HG03060 (cell line): ENCODE measurements around the gene RUNX1.

ENCODE experiments used
- ATAC-seq: cut with Tn5 transposase; IDR thresholded peaks from one replicate; pipeline ENCODE4 v1.9.1; 2021; ENCODE audit warnings: low read depth, moderate number of reproducible peaks; ENCODE audit not compliant: unreplicated experiment

Gene RUNX1

DNA sequence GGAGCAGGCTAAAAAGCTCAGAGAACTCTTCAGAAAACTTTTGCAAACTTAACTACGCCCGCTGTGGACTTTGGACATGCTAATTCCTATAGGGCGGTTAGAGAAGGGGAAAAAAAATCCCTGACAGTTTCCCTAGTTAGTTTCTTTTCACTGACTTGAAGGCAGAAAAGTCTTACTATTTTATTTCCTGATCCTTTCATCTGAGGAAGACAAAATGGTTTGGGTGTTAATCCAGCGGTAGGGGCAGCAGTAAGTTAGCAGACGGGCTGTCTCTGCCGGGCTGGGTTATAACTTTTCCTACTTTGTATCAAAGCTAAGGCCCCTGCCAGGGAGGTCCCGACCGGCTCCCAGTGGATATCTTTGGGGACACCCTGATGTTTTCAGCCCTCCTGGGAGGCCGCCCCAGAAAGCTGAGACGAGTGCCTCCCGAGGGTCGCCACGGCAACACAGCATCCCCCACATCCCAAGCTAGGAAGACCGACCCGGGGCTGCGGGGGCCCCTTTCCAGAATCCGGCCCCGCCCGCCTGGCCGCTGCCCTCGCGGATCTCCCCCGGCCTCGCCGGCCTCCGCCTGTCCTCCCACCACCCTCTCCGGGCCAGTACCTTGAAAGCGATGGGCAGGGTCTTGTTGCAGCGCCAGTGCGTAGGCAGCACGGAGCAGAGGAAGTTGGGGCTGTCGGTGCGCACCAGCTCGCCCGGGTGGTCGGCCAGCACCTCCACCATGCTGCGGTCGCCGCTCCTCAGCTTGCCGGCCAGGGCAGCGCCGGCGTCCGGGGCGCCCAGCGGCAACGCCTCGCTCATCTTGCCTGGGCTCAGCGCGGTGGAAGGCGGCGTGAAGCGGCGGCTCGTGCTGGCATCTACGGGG lies 162.6 kb downstream of the RUNX1 start:
- no peak for ATAC-seq

DNA sequence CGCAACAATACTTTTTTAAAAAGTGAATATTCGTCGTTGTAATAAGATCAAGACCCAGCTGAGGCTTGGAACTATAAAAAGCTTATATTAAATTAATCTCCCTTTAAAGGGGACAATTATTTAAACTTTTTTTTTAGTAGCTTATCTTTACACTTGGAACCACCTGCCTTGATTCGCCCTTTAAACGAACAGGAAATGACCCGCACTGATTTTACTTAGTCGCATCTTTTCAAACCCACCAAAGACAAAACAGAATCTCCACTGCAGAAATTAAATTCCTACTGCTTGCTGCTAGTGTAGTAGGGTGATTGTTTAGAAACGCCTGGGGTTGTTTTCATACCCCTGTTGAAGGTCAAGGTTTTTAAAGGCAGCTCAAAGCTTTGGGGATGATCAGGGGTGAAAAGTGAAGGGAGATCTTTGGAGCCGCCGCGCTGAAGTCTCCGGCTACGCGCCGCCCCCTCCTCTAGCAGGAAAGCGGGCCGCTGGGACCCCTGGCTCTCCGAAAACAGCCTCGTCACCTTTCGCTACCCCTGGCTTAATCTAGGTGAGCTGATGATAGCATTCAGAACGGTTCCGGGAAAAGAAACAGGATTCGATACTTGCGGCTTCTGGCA lies 163.4 kb downstream of the RUNX1 start:
- ATAC-seq = no peak

- ATAC-seq = no peak
Measured at GRCh38 chr21:34885125-34885524, 164.0 kb downstream of the RUNX1 start.

DNA sequence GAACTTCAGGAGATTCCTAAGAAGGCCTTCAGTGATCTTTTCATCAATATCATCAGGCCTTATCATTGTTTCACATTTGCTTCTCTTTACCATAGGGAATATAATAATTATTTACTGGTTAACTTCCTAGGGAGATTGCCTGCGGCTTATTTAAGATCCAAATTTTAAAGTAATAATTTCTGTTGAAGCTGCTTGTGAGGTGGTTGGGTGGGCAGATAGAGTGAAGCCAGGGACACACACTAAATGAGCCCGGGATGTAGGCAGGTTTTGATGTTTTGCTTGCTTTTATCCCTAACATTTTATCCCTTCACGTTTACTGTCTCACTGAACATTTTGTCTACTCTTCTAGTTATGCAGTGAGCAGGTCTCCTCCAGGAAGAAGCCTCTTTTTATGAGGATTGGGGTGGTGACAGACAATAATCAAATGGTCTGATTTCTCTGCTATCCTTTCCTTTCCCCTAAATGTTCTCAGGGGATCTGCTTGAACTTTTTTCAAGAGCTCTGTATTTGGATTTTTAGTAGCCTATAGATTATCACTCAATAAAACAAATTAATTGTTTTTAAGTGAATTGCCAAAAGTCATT lies 164.7 kb downstream of the RUNX1 start:
- no peak for ATAC-seq

- no peak for ATAC-seq
Measured at GRCh38 chr21:34883491-34884271, 165.4 kb downstream of the RUNX1 start.

DNA sequence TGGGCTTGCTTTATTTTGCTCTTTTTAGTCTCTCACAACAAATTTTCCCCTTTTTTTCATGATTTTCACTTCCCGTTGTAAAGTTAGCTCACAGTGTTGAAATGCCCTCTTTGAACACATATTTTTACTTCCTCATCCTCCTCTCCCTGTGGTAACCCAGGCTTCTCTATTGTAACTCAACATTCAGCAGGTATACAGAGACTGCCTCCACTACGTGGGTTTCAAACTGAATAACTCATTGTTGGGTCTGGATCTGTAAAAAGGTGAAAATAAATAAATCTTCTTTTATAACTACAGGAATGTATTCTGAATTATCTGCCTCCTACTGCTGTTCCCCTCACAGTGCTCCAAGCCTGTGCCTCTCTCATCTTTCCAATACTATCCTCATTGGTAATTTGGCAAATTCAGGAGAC lies 166.4 kb downstream of the RUNX1 start:
- ATAC-seq = no peak

DNA sequence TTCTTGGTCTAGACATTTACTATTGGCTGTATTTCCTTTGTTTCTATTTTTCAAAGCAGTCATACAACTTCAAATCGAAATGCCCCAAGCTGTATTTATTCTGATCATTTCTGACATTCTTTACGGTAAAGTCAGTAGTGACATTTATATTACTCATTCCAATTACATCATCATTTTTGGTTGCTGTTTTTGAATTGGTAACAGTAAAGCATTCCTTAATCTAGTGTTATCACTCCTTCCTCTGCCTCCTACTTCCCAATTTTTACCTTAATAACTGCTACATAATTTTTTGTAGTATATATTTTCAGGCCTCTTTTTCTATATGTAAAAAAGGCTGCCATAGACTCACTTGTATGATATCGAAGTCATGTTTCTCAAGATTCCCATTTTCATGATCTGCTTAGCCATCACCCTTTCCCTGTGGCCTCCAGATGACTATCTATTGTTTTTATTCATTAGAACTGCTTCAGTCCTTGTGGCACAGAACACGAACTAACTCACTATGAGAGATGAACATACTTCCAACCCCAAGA lies 167.2 kb downstream of the RUNX1 start:
- ATAC-seq = no peak

GRCh38 chr21:34881421-34881820 lies 167.7 kb downstream of the RUNX1 start:
- no peak for ATAC-seq

DNA sequence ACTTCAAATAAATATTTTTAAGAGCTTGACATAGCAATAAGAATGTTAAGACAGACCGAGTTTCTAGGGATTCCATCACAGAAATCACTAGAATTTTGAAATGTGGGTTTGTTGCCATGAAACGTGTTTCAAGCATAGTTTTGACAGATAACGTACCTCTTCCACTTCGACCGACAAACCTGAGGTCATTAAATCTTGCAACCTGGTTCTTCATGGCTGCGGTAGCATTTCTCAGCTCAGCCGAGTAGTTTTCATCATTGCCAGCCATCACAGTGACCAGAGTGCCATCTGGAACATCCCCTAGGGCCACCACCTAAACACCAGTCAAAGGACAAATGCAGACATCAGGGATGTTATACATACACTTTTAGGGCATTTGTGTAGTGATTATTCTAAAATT lies 168.7 kb downstream of the RUNX1 start:
- no peak for ATAC-seq

DNA sequence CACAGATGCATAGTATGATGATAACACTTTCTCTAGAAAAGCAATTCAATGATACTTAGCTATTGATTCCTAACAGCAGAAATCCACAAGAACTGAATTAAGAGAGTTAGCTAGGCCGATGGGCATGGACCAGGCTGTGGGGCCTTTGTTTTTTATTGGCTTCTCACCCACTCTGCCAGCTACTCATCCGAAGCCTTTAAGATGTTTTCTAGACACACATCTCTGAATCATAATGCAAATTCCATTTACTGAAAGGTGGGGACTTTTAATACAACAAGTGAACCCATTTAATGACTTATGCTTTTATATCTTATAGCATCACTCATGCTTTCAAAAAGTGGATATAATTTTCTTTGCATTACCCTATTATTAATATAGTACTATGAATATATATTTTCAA lies 170.2 kb downstream of the RUNX1 start:
- no peak for ATAC-seq

GRCh38 chr21:34878501-34878900 lies 170.6 kb downstream of the RUNX1 start:
- ATAC-seq = no peak

DNA sequence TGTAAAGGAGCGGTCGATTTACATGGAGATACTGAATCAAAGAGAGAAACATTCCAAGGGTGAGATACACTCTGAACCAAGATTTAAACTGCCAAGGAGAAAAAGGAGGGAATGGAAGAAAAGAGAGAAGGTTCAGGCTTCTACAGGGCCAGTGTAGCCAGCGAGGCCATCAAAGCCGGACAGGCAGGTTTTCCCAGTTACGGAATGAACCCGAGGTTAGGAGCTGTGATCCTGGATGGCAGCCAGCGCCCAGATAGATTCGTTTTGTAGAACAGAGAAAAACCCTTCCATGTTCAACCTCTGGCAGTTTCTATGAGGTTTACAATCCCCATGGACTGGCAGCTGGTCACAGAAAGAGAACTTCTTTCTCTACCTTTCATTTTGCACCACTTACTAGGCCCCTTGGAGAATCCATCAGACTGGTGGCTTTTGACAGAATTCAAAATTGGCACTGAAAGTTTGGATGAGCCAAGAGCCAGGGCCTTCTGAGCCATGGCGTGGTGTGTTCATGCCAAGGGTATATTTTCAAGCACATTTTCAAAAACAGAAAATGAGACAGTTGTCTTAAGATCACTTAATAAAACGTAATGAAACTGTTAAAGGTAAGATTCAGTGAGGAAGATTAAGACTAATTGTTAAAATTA lies 171.5 kb downstream of the RUNX1 start:
- ATAC-seq = no peak

DNA sequence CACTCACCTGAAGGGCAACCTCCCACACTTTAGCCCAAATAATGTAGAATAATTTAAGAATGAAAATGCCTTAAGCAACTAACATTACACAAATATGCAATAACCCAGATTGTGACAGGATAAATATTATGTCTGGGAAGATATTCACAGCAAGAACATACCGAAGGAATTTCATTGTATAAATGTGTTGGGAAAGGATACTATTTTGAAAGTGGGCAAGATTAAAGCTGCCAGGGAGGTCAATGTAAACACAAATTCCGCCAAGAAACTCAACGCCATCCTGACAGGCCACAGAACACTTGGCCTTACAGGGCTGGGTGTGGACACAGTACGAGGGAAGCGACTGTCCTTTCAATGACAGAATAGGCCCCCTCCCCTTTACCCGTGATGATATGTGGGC lies 173.3 kb downstream of the RUNX1 start:
- no peak for ATAC-seq

GRCh38 chr21:34874684-34875513 lies 174.2 kb downstream of the RUNX1 start:
- no peak for ATAC-seq

GRCh38 chr21:34871026-34871908 lies 177.8 kb downstream of the RUNX1 start:
- no peak for ATAC-seq

- ATAC-seq = no peak
Measured at GRCh38 chr21:34870246-34870645, 178.9 kb downstream of the RUNX1 start.

DNA sequence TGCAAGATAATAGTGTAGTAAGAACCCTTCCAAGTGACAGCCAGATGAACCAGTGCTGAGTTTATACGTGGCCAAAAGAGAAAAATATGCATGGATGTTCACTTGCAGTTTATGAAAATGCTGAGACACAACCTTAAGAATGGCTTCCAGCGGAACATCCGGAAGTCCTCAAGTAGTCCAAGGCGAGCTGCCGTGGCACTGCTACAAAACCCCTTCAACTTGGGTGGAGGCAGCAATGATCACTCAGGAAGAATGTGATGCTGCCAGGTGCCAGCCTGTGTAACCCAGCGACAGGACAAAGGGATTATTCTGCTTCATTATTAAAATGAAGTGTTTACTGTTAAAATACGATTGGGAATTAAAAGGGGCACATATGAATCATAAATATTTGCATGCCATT lies 179.6 kb downstream of the RUNX1 start:
- no peak for ATAC-seq

DNA sequence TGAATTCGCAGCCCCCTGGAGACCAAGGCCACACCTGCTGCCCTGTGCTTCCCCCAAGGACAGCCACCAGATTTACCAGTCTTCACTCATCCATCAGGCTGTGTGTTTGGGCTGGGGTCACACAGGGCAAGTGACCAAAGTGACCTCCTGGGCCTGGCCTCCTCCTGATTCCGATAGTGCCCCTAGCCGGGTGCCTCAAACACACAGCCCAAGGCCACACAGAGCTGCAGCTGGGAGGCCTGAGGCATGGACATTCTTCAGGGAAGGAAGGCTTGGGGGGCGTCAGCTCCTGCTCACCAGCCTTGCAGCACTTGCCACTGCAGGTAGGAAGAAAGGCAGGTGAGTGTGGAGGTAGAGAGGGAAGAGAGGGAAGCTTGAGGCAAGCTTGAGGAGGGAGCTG lies 181.3 kb downstream of the RUNX1 start:
- no peak for ATAC-seq
